HG03342 (cell line): ENCODE measurements around the gene CMBL.

Experiments
- ATAC-seq: cut with Tn5 transposase; IDR thresholded peaks from one replicate; pipeline ENCODE4 v1.9.1; 2021; ENCODE audit warnings: mild to moderate bottlenecking, moderate library complexity; ENCODE audit not compliant: unreplicated experiment

CMBL gene

GRCh38 chr5:10333154-10334006 is 25.7 kb upstream of the CMBL start:
- ATAC-seq, result peak; percentile 42

GRCh38 chr5:10332301-10332700 is 24.6 kb upstream of the CMBL start:
- ATAC-seq, result no peak

- no peak for ATAC-seq
These were observed 23.7 kb upstream of the CMBL start for GRCh38 chr5:10331341-10331796.

- no peak for ATAC-seq
These were observed 23.0 kb upstream of the CMBL start for GRCh38 chr5:10330511-10331230.

GRCh38 chr5:10329820-10330481 is 22.2 kb upstream of the CMBL start:
- no peak for ATAC-seq

GRCh38 chr5:10329446-10329819 is 21.7 kb upstream of the CMBL start:
- no peak for ATAC-seq

- ATAC-seq, result no peak
These were observed 20.6 kb upstream of the CMBL start for GRCh38 chr5:10328323-10328722.

GRCh38 chr5:10324518-10325370 is 17.0 kb upstream of the CMBL start:
- ATAC-seq, result no peak

GRCh38 chr5:10323588-10324488 is 16.1 kb upstream of the CMBL start:
- ATAC-seq, result no peak

- ATAC-seq, result no peak
These were observed 14.2 kb upstream of the CMBL start for GRCh38 chr5:10321882-10322281.

GRCh38 chr5:10320793-10321192 is 13.1 kb upstream of the CMBL start:
- ATAC-seq, result no peak

GRCh38 chr5:10319202-10319851 is 11.6 kb upstream of the CMBL start:
- no peak for ATAC-seq

- ATAC-seq, result peak; percentile 57
These were observed 10.4 kb upstream of the CMBL start for GRCh38 chr5:10317825-10318682.

GRCh38 chr5:10315824-10316509 is 8.3 kb upstream of the CMBL start:
- ATAC-seq, result no peak

GRCh38 chr5:10315201-10315600 is 7.5 kb upstream of the CMBL start:
- no peak for ATAC-seq

GRCh38 chr5:10311595-10312425 is 4.1 kb upstream of the CMBL start:
- ATAC-seq, result no peak
